Ishikawa (cell line): ENCODE data around the gene CAMK2A.

Experiments
- CEBPB ChIP-seq: IDR thresholded peaks from 2 replicates; pipeline ENCODE4 v1.6.1; 2012
- CREB1 ChIP-seq: IDR thresholded peaks from 2 replicates; pipeline ENCODE4 v1.6.1; 2012; ENCODE audit warnings: low read depth
- EGR1 ChIP-seq: IDR thresholded peaks from 2 replicates; pipeline ENCODE4 v1.6.1; 2012
- EP300 ChIP-seq: IDR thresholded peaks from 2 replicates; pipeline ENCODE4 v1.6.1; 2012; ENCODE audit warnings: borderline replicate concordance
- FOXM1 ChIP-seq: IDR thresholded peaks from 2 replicates; pipeline ENCODE4 v1.6.1; 2012; ENCODE audit warnings: low read depth, borderline replicate concordance
- NFIC ChIP-seq: IDR thresholded peaks from 2 replicates; pipeline ENCODE4 v1.6.1; 2012
- RAD21 ChIP-seq: IDR thresholded peaks from 2 replicates; pipeline ENCODE4 v1.6.1; 2012; ENCODE audit warnings: low read depth
- TAF1 ChIP-seq: IDR thresholded peaks from 2 replicates; pipeline ENCODE4 v1.6.1; 2012; ENCODE audit warnings: low read depth, mild to moderate bottlenecking
- TCF12 ChIP-seq: IDR thresholded peaks from 2 replicates; pipeline ENCODE4 v1.6.1; 2012; ENCODE audit warnings: low read depth
- TEAD4 ChIP-seq: IDR thresholded peaks from 2 replicates; pipeline ENCODE4 v1.6.1; 2012
- YY1 ChIP-seq: IDR thresholded peaks from 2 replicates; pipeline ENCODE4 v1.6.1; 2012; ENCODE audit warnings: low read depth
- ZBTB7A ChIP-seq: IDR thresholded peaks from 2 replicates; pipeline ENCODE4 v1.6.1; 2012; ENCODE audit warnings: low read depth
- TF ChIP-seq, protein P1 (sequence below): IDR thresholded peaks from 2 replicates; pipeline ENCODE4 v1.6.1; 2012
- TF ChIP-seq, protein P2 (sequence below): IDR thresholded peaks from 2 replicates; pipeline ENCODE4 v1.6.1; 2012
- TF ChIP-seq, protein P3 (sequence below): IDR thresholded peaks from 2 replicates; pipeline ENCODE4 v1.6.1; 2012; ENCODE audit warnings: low read depth, mild to moderate bottlenecking

CAMK2A gene

DNA sequence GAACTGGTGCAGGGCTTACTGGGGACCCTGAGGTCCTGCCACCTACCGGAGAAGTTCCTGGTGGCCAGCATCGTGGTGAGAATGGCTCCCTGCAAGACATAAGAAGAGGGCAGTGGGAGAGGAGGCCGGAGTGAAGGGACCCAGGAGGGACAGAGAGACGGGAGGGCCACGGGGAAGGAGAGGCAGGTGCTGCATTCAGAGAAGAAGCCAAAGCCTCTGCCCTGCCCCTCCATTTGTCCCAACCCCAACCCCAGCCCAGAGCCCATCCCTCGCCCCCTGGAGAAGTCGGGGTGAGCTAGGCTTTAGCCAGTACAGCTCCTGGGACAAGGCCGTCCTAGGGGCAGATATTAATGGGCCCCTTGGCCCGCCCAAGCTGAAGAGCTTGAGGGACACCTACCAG lies 41.8 kb downstream of the CAMK2A start:
- no peak for TF ChIP-seq CREB1
- TF ChIP-seq, protein P1, sequence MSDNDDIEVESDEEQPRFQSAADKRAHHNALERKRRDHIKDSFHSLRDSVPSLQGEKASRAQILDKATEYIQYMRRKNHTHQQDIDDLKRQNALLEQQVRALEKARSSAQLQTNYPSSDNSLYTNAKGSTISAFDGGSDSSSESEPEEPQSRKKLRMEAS: no peak
- TF ChIP-seq TEAD4: no peak
- TF ChIP-seq EP300: no peak
- no peak for TF ChIP-seq NFIC
- TF ChIP-seq YY1: no peak
- TF ChIP-seq ZBTB7A: no peak
- no peak for TF ChIP-seq TCF12
- TF ChIP-seq, protein P2, sequence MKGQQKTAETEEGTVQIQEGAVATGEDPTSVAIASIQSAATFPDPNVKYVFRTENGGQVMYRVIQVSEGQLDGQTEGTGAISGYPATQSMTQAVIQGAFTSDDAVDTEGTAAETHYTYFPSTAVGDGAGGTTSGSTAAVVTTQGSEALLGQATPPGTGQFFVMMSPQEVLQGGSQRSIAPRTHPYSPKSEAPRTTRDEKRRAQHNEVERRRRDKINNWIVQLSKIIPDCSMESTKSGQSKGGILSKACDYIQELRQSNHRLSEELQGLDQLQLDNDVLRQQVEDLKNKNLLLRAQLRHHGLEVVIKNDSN: no peak
- no peak for TF ChIP-seq EGR1
- no peak for TF ChIP-seq CEBPB
- TF ChIP-seq TAF1: no peak
- TF ChIP-seq, protein P3, sequence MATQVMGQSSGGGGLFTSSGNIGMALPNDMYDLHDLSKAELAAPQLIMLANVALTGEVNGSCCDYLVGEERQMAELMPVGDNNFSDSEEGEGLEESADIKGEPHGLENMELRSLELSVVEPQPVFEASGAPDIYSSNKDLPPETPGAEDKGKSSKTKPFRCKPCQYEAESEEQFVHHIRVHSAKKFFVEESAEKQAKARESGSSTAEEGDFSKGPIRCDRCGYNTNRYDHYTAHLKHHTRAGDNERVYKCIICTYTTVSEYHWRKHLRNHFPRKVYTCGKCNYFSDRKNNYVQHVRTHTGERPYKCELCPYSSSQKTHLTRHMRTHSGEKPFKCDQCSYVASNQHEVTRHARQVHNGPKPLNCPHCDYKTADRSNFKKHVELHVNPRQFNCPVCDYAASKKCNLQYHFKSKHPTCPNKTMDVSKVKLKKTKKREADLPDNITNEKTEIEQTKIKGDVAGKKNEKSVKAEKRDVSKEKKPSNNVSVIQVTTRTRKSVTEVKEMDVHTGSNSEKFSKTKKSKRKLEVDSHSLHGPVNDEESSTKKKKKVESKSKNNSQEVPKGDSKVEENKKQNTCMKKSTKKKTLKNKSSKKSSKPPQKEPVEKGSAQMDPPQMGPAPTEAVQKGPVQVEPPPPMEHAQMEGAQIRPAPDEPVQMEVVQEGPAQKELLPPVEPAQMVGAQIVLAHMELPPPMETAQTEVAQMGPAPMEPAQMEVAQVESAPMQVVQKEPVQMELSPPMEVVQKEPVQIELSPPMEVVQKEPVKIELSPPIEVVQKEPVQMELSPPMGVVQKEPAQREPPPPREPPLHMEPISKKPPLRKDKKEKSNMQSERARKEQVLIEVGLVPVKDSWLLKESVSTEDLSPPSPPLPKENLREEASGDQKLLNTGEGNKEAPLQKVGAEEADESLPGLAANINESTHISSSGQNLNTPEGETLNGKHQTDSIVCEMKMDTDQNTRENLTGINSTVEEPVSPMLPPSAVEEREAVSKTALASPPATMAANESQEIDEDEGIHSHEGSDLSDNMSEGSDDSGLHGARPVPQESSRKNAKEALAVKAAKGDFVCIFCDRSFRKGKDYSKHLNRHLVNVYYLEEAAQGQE: no peak
- no peak for TF ChIP-seq FOXM1
- TF ChIP-seq RAD21: no peak

DNA sequence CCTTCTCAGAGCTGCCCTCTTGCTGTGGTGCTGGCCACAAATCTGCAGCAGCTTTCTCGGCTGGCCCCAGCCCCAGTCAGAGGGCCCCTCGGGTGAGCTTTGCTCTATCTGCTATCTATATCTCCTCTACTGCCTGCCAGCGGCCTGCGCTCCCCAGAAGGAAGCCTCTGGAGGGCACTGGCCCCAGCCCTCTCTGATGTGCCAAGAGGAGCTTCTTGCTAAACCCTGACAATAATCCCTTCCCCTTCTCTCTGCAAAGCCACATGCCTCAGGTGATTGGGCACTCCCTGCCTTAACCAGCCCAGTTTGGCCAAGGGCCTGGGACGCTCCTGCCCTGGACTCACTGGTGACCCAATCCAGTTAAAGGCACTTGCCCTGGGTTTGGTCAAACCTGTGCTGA lies 42.7 kb downstream of the CAMK2A start:
- TF ChIP-seq EGR1: no peak
- TF ChIP-seq TCF12: no peak
- TF ChIP-seq, protein P1: no peak
- TF ChIP-seq, protein P3: no peak
- TF ChIP-seq RAD21: no peak
- TF ChIP-seq YY1: no peak
- no peak for TF ChIP-seq CREB1
- no peak for TF ChIP-seq TAF1
- no peak for TF ChIP-seq CEBPB
- no peak for TF ChIP-seq NFIC
- TF ChIP-seq TEAD4: no peak
- no peak for TF ChIP-seq EP300
- TF ChIP-seq, protein P2: no peak
- TF ChIP-seq FOXM1: no peak
- TF ChIP-seq ZBTB7A: no peak

DNA sequence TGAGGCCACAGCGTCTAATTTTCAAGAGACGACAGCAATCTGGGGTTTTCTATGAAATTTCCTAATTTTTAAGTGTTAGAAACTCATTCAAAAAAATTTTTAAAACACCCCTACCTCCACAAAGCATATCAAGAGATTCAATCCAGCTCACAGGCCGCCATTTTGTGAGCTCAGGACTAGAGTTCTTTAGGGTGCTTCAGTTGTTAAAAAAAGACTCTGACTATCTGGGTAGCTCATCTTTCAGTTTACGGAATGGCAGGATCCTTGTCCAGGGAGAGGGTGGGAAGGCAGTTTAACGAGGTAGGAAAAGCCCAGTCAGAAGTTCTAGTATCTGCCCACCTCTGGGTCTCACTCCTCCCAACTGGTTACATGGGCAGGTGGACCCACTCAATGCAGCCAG lies 43.1 kb downstream of the CAMK2A start:
- no peak for TF ChIP-seq TEAD4
- no peak for TF ChIP-seq EGR1
- TF ChIP-seq CEBPB: no peak
- TF ChIP-seq FOXM1: no peak
- no peak for TF ChIP-seq TCF12
- no peak for TF ChIP-seq CREB1
- no peak for TF ChIP-seq ZBTB7A
- TF ChIP-seq, protein P2: no peak
- TF ChIP-seq NFIC: no peak
- TF ChIP-seq YY1: no peak
- TF ChIP-seq, protein P1: no peak
- TF ChIP-seq RAD21: no peak
- TF ChIP-seq, protein P3: no peak
- no peak for TF ChIP-seq EP300
- no peak for TF ChIP-seq TAF1

DNA sequence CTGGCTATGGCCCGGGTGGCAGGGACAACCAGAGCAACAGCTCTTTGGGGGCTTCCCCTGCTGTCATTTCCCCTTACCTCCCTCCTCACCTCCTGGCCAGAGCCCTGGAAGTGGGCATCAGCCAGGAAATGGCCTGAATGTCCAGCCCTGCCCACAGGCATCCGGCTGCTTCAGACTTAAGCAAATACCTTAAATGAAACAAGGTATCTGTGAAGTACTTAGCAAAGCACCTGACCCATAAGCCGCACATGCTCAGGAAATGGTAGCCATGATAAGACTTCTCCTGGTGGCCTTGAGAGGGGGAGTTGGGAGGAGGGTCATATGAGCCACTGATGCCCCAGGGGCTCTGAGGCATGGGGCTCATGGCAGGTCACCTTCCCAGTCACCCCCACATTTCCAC lies 43.8 kb downstream of the CAMK2A start:
- TF ChIP-seq, protein P1: no peak
- TF ChIP-seq RAD21 (no peak), FOXM1 (no peak), EP300 (no peak), ZBTB7A (no peak), TCF12 (no peak), YY1 (no peak), CREB1 (no peak), TEAD4 (no peak), NFIC (no peak), EGR1 (no peak), CEBPB (no peak), TAF1 (no peak)
- TF ChIP-seq, protein P3: no peak
- TF ChIP-seq, protein P2: no peak
